ENCODE measurements around the gene IMPG1.

DNA sequence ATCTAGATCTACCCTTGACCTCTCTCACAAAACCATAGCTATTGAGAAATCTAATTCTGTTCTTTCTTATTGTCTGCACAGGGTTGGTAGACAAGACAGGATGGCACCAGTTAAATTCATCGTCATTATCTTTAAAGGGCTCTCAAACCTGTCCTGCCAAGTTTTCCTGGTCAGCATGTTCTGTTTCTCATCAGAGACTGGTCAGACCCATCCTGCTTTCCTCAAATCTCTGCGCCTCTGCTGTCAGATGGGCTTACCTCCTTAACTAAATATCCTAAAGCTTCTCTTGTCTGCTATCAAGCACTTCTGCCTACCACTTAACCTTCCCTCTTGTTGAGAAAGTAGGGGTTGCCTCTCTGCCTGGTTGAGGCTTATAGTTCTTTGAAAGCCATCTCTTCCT, 198.2 kb downstream of the IMPG1 start:
- TF ChIP-seq, protein P1, sequence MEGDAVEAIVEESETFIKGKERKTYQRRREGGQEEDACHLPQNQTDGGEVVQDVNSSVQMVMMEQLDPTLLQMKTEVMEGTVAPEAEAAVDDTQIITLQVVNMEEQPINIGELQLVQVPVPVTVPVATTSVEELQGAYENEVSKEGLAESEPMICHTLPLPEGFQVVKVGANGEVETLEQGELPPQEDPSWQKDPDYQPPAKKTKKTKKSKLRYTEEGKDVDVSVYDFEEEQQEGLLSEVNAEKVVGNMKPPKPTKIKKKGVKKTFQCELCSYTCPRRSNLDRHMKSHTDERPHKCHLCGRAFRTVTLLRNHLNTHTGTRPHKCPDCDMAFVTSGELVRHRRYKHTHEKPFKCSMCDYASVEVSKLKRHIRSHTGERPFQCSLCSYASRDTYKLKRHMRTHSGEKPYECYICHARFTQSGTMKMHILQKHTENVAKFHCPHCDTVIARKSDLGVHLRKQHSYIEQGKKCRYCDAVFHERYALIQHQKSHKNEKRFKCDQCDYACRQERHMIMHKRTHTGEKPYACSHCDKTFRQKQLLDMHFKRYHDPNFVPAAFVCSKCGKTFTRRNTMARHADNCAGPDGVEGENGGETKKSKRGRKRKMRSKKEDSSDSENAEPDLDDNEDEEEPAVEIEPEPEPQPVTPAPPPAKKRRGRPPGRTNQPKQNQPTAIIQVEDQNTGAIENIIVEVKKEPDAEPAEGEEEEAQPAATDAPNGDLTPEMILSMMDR (IDR thresholded peaks at IDR 0.05): no peak
- TF ChIP-seq EZH2phosphoT487 (IDR thresholded peaks at IDR 0.05): no peak
